NCI-H1092 (cell line): ENCODE data around the gene PLPPR3.
A peak's percentile ranks its signal among the peaks of the same experiment; 100 is the strongest.

Source experiments
- DNase-seq: peaks from one replicate; lab custom pipeline; 2025; lab: John Stamatoyannopoulos, UW

PLPPR3 gene

DNA sequence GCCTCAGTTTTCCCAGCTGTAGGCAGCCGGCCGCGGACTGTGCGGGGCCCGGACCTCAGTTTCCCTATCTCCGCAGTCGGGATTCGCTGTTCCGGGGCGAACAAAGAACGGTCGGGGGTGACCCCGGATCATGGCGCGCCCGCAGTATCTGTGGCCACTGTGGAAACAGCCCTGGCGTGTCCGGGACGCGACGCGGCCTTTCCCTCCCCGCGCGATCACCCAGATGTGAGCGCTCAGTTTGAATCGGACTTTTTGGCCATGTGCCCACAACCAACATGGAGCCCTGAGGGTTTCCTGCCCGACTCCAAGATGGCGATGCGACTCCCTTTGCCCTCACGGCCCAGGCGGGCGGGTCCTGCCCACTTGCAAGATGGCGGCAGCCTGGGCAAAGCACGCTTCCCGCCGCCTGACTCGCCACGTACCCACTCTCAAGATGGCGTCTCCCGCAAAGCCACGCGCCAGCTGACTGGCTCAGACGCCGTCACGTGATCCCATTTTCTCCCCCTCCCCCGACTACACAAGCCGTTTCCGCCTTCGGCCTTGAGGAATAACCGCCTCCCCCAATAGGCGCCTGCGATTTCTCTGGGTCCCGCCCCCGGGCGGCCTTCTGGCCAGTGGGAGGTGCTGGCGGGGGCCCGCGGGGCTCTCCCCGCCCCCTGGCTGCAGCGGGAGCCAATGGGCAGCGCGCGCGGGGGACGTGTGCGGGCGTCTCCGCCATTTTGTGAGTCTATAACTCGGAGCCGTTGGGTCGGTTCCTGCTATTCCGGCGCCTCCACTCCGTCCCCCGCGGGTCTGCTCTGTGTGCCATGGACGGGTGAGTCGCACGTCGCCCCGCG lies 24.8 kb downstream of the PLPPR3 start, which contains the start of gene PTBP1:
TSS of gene PTBP1 (plus strand) at position 761 of the 836 bp plus-strand sequence. CDS start at position 807, 46 bp downstream.
- peak; percentile 100 for DNase-seq

DNA sequence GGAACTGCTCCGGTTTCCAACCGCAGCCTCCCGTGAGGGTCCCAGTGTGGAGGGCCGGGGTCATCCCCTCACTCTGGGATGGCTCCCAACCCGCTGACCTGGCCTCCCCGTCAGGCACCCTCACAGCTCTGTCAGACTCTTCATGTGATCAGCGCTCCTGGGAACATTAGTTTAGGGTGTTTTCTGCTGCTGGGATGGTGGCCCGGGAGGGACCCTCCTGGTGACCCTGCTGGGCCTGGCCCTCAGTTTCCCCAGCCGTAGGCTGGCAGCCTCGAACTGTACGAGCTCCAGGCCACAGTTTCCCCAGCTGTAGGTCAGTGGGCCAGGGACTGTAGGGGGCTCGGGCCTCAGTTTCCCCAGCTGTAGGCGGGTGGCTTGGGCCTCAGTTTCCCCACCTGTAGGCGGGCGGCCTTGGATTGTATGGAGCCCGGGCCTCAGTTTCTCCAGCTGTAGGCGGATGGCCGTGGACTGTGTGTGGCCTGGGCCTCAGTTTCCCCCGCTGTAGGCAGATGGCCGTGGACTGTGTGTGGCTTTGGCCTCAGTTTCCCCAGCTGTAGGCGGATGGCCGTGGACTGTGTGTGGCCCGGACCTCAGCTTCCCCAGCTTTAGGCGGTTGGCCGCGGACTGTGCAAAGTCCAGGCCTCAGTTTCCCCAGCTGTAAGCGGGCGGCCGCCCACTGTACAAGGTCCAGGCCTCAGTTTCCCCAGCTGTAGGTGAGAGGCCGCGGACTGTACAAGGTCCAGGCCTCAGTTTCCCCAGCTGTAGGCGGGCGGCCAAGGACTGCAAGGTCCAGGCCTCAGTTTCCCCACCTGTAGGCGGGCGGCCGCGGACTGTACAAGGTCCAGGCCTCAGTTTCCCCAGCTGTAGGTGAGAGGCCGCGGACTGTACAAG lies 25.8 kb downstream of the PLPPR3 start:
- DNase-seq = no peak

DNA sequence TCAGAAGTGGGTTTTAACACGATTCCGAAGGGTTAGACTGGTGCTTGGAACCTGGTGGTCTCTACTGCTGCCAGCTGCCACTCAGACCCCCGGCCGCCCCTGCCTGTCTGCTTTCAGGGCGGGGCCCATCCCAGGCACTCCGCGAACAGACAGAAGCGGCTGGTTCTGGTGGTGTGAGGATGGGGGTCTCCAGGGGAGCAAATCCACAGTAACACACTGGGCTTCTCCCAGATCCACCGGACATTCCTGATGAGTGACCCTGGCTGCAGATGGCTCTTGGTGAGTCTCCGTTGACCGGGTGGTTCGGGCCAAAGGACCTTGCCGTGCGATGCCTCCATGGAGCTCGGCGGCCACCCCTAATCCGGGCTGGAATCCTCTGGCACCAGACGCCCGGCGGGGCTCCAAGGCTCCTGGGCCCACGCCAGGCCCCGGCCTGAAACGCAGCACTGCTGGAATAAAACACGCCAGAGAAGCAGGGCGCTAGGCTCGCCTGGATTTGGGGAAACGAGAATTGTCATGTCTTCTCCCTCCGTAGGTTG lies 26.6 kb downstream of the PLPPR3 start:
- DNase-seq = no peak

DNA sequence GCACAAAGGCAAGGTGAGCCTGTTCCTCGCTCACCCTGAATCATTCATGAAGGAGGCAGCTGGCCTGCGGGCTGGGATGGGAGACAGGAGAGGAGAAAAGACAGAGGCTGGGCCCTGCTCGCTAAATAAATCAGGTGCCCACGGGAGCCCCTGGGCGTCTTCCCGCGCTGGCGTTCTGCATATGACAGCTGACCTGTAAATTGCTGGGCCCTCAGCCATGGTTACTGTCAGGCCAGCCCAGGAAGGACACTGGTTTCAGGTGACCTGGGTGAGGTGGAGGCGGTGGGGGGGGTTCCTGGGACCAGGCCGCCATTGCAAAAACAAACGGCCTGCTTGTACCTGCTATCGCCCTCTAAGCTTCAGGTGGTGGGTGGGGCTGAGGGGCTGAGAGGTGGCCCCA lies 27.9 kb downstream of the PLPPR3 start:
- no peak for DNase-seq

DNA sequence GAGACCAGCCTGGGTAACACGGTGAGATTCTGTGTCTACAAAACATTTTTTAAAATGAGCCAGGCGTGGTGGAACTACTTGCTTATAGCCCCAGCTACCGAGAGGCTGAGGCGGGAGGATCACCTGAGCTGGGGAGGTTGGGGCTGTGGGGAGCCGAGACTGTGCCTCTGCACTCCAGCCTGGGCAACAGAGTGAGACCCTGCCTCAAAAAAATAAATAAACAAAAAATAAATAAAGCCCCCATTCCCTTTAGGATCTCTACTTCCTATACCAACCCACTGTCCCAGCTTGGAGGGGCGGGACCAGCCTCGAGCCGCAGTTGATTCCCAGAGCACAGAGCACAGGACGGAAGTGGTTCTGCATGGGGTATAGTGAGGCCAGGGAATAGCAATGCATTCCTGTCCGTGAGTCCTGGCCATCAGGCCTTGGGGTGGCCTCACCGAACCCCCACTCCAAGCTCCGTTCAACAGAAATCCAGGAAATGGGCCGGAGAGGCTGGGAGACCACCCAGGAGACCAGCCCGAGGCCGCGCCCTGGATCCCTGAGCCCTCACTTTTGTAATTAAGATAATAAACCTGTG lies 29.4 kb downstream of the PLPPR3 start:
- no peak for DNase-seq

DNA sequence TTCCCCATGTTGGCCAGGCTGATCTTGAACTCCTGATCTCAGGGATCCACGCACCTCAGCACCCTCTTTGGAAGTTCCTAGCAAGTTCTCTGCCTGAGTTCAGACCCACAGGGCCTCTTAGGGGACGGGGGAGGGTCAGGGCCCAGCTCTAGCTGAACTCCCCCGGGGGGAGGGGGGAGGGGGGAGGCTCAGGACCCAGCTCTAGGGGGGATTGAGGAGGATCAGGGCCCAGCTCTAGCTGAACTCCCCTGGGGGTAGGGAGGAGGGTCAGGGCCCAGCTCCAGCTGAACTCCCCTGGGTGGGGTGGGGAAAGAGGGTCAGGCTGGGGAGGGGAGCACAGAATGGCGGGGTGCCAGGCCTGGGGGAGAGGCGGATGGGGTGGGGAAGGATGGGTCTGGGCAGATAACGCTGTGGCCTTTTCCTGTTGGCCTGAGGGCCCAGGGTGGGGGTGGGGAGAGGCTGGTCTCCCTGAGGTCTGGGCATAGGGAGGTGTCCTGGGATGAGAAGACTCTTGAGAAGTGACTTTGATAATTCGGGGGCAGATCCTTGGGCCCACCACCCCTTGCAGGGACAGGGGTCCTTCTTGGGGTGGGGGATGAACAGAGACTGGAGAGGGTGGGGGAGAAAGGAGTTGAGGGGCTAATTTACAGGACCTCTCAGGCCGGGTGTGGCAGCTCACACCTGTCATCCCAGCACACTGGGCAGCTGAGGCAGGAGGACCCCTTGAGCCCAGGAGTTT lies 30.0 kb downstream of the PLPPR3 start:
- DNase-seq = no peak

DNA sequence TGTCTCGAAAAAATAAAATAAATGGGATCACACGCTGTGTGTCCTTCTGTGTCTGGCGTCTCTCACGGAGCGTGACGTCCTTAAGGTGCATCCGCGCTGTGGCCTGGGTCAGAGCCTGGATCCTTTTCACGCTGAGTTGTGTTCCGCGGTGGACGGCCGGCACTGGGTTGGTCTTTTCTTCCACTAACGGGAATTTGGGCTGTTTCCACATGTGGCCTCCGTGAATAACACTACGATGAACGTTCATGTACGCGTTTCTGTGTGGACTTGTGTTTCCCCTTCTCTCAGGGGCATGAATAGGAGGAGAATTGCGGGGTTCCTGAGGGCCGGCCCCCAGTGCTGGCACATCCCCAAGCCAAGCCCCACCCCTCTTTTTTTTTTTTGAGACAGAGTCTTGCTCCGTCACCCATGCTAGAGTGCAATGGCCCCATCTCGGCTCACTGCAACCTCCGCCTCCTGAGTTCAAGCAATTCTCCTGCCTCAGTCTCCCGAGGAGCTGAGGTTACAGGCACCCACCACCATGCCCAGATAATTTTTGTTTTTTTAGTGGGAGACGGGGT lies 30.7 kb downstream of the PLPPR3 start:
- no peak for DNase-seq

DNA sequence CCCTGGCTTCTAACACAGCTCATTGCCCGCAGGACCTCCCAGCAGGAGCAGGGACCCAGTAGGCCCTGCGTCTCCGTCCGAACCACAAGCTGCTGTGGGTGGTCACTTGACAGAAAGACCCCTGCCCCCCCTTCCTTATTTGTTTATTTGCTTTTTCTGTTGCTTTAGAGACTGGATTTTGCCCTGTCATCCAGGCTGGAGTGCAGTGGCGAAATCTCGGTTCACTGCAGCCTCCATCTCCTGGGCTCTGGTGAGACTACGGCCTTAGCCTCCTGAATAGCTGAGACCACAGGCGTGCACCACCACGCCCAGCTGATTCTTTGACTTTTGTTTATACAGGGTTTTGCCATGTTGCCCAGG lies 32.1 kb downstream of the PLPPR3 start:
- no peak for DNase-seq

DNA sequence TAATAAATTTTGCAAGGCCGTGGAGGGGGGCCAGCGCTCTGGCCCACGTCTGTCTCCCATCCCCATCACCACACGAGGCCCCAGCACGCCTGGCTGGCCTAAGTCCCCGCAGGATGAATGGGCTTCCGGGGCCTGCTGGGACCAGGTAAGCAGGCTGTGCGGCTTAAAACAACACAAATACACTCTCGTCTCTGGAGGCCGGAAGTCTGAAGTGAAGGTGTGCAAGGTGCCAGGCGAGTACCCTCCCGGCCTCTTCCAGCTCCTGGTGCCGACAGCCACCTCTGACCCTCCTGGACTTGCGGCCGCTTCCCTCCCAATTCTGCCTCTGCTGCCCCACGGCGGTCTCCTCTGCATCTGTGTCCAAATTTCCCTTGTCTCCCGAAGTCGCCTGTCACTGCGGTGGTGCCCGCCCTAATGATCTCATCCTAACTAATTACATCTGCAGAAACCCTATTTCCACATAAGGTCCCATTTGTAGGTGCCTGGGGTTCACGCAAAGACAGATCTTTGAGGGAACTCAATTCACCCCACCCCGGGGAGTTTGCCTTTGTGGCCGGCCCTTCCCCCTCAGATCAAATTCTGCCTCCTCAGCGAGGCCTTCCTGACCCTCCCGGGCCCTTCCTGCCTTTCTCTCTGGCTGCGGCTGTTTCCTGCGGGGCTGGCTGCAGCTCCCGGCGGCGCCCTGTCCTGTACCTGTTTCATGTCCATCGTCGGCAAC lies 32.6 kb downstream of the PLPPR3 start:
- DNase-seq = no peak

DNA sequence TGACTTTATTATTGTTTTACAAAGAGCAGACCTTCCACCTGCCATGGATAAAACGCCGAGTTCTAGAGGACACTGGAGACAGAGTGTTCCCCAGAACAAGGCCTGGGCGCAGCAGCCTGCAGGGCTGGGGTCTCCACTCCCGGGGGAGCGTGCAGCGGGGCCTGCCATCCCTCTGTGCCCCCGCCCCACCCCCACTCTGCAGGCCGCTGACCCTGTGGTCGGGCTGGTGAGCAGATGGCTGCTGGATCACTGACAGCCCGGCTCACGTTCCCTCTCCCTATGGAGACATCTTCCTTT lies 33.1 kb downstream of the PLPPR3 start:
- no peak for DNase-seq

DNA sequence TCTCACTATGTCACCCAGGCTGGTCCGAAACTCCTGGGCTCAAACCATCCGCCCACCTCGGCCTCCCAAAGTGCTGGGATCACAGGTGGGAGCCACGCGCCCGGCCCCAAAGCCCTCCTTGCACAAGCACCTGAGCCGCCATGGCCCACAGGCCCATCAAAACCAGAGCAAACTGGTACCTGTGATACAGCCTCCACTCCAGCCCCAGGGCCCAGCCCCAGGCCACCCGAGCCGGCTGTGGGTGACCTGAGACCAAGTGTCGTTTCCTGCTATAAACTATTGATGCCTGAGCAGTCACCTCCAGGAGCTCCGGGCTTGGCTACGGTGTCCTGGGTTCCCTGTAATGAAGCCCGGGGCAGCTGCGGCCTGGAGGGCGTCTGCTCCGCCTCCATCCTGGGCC lies 34.2 kb downstream of the PLPPR3 start:
- DNase-seq = no peak

DNA sequence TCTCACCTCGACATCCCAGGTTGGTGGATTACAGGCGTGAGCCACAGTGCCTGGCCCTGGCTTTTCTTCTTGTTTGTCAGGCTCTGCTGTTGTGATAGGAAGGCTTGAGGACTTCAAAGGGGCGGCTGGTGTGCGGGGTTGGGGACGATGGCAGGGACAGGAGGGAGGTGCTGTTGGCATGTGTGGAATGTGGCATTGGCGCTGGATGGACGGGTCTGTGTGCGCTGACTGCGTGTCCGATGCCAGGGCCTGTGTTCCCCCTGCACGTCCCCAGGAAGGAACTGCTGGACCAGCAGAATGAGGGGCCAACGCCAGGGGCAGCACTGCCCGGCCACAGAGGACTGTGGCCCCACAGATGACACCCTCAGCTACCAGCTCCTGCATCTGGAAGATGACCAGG lies 37.2 kb downstream of the PLPPR3 start:
- DNase-seq = no peak

DNA sequence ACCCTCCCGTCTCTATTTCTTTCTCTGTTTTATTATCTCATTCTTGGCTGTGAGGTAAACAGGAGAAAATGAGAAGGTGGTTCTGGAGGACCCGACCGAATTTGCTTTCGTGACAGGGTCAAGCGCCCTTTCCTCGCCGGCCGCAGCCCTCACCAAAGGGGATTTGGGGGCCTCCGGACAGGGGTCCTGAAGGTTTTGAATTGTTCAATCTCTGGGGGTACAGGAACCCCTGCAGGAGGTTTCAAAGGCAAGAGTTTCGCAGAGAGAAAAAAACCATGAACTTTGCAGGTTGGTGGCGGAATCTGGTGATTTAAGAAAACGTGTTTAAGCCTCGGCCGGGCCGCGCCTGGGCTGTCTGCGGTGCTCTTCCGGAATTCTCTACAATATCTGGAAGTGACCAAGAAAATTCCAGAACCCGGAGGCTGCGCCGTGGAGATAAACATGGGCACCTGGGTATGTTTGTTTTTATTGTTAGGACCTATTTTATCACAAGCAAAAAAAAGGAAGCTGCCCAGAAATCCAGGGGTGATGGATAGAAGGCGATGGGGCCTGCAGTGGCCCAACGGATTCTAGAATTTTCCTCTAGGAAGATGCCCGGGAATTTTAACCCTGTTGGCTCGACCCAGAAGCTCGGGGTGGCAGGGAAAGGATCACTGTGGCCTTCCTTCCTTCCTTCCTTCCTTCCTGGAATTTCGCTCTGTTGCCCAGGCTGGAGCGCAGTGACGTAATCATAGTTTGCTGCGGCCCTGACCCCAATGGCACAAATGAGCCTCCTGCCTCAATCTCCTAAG lies 38.7 kb downstream of the PLPPR3 start:
- no peak for DNase-seq

DNA sequence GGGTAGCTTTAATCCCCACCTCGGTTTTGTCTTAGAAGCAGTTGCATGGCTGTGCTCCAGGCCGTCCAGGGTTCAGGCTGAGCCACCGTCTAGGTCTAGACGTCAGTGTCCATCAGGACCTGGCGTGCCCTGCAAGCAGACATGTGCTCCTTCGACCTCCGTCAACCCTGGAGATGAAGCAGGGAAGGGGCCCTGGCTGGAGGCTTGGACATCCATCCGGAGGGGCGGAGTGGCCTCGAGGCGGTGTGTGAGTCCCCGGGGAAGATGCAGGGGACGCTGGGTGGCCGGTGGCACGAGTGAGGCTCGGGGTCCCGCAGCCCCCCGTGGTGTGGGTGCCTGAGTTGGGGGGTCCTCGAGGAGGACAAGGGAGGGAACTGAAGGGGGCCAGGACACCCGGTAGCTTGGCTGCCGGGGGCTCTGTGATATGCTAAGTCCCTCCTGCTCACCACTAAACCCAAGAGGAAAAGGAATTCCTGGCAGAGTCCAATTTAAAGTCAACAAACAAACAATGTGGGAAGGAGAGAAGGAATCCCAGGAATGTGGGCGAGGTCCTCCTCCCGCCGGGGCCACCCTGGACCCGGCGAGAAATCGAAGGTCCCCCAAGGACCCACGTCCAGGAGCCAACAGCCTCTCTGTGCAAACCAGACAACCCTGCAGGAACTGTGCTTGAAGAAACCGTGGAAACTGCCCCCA lies 39.4 kb downstream of the PLPPR3 start:
- DNase-seq = no peak

DNA sequence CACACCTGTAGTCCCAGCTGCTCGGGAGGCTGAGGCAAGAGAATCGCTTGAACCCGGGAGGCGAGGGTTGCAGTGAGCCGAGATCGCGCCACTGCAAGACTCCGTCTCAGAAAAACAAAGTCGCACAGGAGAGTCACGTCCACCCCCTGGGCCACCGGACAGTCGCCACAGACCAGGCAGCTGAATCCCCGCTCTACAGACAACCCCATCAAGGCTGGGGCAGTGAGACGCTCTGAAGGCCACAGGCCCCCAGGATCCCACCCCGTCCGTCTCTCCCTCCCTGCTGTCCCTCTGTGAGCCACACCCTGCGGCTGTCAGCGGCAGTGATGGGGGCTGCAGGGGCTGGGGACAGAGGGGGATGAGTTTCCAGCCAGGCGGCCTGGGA lies 40.0 kb downstream of the PLPPR3 start:
- DNase-seq = no peak

DNA sequence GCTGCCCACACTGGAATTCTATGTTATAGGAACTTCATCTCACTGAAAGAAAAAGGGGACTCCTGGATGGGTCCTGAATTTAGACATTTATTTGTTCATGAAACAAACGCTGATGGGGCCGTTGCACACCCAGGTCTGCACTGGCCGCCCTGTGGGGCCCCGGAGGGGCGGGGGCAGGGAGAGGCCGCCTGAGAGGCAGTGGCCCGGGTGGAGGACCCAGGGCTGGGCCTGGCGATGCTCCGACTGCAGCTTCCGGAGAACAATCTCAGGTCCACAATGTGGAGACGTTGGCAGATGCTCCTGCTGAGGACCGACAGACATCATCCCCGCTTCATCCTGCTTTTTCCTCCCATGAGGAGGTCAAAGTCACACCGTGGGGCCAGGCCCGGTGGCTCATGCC lies 40.8 kb downstream of the PLPPR3 start:
- no peak for DNase-seq

DNA sequence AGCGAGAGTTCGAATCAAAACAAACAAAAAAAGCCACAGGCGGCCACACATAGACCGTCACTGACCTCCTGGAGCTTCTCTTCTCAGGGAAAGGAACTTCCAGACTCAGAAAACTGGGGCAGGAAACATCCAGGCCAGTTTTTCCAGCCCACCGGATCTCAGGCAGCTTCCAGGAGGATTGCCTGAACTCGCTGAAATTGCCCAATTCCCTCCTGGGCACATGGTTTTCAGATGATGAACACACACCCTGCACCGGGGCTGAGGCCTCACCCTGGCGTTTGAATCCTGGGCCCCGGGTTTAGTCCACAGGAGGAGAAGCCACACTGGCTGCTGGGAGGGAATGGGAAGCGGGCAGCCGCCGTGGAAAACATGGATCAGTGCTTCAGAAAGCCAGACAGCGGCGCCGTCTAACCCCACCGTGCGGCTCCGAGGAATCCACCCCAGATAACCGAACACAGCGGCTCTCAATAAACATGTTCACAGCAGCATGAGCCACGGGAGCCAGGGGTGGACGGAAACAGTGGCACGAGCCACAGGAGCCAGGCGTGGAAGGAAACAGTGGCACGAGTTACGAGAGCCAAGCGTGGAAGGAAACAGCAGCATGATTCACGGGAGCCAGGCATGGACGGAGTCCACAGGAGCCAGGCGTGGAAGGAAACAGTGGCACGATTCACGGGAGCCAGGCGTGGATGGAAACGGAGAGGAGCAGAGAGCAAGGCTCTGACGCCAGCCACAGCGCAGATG lies 42.7 kb downstream of the PLPPR3 start:
- no peak for DNase-seq

DNA sequence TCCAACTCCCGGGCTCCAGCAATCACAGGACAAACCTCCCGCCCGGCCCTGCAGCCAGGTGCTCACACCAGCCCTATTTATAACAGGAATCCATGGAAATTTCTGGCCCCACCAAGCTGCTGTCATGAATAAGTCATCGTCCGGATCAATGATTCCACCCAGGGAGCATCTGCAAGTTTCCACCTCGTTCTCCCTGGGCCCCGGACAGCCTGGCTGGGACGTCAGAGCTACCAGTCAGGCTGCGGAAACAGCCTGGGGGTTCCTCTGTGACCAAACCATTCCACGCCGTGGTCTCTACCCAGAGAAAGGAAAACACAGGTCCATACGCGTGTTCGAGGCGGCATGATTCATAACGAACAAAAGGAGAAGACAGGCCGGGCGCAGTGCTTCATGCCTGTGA lies 45.2 kb downstream of the PLPPR3 start:
- DNase-seq = no peak
